Mucosa of gallbladder (tissue), 1 donor: ENCODE results near the gene RNF5. TPM values are rescaled to one million over a fixed set of nuclear protein-coding genes. Genes with fewer than 3 reads are reported as not detected.

Experiments used
- DNase-seq: peaks from one replicate; pipeline ENCODE4 v3.0.0-alpha.2; 2020; ENCODE audit warnings: low spot score
- total RNA-seq: library from RNA; stranded (reverse); gene quantifications from one replicate; pipeline ENCODE4 v1.2.1, GENCODE V29; 2021
- donor health status: DM: no; HTN: no; CAD: no.

The RNF5 gene
- total RNA-seq, 1 donor from 2014 or later = 93.1 TPM

DNA sequence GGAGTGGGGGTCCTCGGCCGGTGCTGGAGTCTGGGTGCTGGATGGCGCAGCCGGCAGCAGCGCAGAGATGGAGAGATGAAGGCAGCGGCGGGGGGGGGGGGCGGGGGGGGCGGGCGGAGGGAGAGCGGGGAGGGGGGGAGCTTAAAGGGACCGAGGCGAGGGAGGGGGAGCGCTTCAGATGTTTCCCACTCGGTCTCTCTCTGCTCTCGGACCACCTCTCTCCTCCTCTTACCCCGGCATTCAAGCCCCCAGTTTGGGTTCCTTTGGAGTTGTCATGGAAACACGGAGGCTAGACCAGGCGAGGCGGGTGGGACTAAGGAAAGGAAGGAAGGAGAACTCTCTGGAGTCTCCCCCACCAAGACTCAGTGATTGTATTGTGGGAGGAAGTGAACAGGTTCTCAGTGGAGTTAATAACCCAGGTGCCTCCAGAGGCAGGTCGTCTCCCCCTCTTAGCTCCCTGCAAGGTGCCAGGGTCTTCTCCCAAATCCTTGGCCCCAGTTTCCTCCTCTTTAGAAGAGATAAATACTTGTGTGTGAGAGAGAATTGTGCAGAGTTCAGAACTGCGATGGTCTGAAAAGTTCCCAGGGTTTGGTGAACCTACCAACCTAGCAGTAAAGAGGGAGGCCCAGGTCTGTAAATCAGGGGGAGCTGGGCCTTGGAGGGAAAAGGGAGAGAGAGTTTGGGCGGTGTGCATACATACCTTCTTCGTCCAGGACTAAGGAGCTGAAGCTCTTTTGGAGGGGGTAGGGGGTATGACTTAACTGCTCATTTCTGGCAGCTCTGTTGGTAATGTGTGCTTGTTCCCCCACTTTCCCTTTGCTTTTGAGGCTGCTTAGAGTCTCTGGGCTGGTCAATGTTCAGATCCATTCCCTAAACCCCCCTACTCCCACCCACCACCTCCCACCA lies 26.1 kb upstream of the RNF5 start, which contains the start of gene PRRT1:
TSS of gene PRRT1 (minus strand) at position 77 of the 906 bp plus-strand sequence. CDS start 112 bp downstream, outside the sequence.
- no peak for DNase-seq

DNA sequence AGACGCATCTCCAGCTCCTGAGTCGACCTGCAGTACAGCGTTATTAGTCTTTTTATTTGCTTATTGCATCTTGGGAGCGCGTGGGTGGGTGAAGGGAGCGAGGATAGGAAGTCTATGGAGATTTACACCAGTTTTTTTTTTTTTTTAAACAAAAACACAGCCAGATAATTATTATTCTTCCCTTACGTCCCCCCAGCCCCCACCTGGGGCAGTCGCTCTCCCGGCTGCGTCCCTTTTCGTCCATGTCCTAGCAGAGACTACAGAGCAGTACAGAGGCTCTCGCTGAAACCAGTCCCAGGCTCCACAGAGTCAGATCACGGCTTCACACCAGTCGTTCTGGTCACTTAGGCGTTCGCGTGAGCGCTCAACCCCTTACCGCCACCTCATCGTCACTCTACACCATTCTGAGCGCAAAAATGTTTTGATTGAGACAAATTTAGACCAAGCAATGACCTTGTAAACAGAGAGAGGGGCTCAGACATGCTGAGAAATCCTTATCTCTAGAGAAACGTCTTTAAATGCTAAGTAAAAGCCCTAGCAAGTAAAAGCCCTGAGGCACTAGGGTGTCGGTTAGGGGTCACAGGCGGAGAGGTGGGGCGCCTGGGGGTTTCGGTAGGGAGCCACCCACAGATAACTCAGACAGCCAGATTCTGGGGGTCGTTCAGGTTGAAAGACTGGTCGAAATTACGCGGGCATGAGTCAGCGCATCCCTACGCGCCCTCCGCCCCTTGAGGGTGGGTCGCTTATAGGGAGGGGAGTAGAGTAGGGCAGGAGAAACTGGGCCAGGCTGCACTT lies 25.2 kb upstream of the RNF5 start:
- no peak for DNase-seq

DNA sequence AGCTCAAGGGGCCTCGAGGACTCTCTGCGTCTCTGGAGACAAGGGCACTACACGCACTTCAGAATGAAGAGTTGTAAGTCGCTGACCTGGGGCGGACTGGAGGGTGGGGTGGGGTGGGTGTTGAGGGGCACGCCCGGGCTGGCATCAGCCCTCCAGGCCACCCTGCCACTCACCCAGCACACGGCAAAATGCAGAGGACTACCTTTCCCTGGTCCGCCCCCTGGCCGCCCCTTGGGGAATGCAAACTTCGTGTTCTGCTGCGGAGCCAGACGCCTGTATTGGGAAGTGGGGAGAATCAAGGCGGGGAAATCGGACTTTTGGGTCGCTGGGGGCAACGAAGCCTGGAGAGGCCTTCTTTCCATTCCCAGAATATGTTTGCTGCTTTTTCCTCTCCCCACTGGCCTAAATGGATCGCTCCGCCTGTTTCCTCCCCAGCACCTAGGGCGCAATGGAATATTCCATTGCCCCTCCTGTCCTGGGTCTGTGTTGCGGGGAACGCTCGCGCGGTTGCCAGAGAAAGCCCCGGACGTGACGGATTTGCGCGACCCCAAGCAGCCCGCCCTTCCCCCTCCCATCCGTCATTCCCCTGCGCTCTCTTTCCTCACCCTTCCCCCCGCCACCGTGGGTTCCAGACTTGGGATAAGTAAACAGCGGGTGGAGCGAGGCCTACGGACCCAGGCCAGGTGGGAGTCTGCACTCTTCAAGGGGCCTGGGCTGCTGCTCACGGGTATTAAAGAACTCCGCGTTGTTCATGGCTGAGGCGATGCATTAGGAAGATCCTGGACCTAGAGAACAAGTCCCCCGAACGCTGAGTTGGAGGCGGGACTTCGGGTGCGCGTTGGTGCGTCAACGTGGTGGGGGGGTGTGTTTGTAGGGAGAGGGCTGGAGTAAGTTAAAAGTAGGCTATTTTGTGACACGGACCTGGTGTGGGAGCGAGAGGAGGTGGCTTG lies 24.4 kb upstream of the RNF5 start, which contains the start of gene PPT2:
TSS of gene PPT2 (plus strand) at position 578 of the 950 bp plus-strand sequence. CDS start 454 bp downstream, outside the sequence.
- DNase-seq = peak; percentile 84

DNA sequence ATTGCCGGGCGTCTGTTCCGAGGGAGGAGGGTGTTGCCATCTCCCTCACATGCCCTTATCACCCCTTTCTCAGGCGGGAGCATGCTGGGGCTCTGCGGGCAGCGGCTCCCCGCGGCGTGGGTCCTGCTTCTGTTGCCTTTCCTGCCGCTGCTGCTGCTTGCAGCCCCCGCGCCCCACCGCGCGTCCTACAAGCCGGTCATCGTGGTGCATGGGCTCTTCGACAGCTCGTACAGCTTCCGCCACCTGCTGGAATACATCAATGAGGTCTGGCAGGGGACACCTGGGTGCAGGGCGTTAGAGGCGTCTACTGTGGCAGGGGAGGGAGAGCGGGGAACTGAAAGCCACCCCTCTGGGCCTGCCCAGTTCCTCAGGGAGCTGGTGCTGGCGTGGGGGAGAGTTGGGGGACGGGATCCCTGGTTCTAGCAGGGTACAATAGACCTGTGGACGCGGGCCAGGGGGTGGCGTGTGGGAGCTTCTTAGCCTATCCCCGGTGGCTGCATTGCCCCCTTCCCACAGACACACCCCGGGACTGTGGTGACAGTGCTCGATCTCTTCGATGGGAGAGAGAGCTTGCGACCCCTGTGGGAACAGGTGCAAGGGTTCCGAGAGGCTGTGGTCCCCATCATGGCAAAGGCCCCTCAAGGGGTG lies 23.6 kb upstream of the RNF5 start:
- peak; percentile 69 for DNase-seq

DNA sequence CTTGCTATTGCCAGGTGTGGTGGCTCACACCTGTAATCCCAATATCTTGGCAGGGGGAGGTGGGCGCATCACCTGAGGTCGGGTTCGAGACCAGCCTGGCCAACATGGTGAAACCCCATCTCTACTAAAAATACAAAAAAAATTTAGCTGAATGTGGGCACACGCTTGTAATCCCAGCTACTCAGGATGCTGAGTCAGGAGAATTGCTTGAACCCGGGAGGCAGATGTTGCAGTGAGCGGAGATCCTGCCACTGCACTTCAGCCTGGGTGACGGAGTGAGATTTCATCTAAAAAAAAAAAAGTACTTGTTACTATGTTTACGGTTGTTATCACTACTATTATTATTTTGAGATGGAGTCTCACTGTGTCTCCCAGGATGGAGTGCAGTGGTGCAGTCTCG lies 21.3 kb upstream of the RNF5 start:
- DNase-seq = no peak

DNA sequence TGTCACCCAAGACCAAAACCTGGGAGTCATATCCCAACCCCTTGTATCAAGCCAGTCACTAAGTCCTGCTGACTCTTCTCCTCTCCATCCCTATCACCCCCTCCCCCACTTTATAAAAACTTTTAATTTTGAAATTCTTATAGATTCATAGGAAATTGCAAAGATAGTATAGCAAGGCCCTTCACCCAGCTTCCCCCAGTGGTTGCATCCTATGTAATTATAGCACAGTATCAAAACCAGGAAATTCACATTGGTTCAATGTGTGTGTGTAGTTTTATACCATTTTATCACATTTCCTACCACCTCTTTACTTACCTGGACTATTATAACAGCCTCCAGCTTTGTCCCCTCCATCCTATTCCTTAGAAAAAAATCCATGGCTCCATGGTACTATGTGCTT lies 20.2 kb upstream of the RNF5 start:
- no peak for DNase-seq

DNA sequence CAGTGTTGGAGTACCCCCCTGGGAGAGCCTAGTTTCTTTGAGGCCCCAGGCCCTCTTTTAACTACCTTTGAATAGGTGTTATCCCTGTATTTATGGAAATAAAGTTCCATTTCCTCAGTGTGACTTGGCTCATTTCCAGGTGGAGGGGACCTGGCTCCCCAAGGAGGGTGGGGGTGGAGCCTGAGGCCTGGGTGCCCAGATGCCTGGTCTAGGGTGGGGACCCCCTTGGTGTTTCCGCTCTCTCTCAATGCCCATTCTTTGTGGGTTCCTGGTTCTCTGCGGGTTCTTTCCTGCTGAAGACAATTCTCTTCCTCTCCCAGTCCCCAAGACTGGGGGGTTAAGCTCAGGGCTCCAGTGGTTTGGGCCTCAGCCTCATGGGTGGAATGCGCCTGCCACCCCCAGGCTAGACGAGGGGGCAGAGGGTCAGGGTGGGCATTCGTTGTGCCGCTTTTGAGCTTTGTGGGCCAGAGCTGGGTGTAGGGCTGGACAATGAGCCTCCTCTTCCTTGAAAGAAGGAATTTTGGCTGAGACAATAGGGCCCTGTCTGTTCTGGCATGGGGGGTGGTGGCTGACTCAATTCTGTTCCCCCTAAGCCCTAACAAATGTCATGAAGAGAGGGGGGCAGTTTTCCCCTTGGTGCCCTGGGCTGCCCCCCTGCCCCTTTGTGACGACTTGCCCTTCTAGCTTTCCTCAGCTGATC lies 14.5 kb upstream of the RNF5 start:
- DNase-seq = no peak

DNA sequence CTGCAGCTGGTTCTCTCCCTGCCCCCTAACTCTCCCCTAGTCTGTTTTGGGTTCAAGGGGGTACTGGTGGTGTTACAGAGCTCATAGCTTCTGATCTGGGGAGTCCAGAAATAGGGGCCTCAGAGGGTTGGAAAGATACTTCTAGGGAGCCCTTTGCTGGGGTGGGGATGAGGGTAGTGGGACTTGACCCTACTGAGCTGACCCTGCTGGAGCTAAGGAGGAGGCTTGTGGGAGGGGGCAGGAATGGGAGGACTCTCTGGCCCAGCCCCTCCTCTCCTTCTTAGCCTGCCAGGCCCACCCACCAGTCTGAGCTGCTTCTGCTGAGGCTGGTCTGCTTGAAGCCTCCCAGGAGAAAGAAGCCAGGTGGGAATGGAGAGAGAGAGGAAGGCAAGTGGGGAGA lies 13.9 kb upstream of the RNF5 start, which contains the start of gene EGFL8:
TSS of gene EGFL8 (plus strand) at position 301 of the 400 bp plus-strand sequence. CDS start 1,571 bp downstream, outside the sequence.
- DNase-seq = no peak

DNA sequence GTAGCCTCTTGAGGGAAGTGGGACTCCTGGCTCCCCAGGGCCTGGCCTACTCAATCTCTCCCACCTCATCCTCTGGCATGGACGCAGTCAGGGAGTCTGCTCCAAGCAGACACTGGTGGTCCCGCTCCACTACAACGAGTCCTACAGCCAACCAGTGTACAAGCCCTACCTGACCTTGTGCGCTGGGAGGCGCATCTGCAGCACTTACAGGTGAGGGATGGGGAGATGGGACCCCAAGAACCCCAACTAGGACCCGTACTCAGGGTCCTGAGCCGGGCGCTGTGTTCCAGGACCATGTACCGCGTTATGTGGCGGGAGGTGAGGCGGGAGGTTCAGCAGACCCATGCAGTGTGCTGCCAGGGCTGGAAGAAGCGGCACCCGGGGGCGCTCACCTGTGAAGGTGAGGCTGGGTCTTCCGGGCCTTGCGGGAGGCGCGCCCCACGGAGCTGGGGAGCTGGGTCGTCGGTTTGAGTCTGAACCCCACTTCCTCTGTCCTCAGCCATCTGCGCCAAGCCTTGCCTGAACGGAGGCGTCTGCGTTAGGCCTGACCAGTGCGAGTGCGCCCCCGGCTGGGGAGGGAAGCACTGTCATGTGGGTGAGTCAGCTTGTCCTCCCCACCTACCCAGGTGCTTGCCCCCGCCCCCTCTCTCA lies 11.7 kb upstream of the RNF5 start:
- DNase-seq = no peak

DNA sequence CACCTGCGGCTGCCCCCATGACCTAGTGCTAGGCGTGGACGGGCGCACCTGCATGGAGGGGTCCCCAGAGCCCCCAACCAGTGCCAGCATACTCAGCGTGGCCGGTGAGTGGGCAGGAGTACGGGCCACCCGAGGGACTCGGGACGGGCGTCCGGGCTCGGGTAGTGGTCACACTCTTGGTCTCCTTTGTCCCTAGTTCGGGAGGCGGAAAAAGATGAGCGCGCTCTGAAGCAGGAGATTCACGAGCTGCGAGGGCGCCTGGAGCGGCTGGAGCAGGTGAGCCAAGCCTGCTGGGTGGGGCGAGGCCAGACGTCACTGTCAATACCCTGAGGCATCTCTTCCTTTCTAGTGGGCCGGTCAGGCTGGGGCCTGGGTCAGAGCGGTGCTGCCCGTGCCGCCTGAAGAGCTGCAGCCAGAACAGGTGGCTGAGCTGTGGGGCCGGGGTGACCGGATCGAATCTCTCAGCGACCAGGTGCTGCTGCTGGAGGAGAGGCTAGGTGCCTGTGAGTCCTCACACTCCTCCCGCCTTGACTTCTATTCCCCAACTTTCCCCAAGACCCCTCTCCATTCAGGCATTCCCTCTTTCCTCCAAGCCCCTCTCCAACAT lies 10.9 kb upstream of the RNF5 start:
- DNase-seq = no peak

DNA sequence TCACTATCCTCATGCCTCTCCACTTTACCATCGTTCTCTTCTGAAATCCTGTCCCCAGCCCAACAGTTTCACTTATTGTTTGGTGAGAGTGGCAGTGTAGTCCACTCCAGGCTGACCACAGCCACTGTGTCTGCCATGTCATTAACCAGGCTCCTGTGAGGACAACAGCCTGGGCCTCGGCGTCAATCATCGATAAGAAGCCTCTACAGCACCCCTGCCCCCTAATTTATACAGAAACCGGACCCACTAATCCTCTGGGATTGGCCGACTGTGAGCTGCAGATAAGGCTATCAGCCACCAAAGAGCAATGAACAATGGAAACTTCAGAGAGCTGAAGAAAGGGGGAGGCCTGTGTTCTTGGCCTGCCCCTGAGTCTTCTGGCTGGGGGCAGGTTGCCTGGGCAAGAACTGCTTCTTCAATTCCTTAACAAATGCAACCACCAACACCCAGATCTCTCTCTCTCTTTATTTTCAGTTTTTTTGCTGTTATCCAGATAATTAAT lies 10.4 kb upstream of the RNF5 start:
- DNase-seq = no peak

DNA sequence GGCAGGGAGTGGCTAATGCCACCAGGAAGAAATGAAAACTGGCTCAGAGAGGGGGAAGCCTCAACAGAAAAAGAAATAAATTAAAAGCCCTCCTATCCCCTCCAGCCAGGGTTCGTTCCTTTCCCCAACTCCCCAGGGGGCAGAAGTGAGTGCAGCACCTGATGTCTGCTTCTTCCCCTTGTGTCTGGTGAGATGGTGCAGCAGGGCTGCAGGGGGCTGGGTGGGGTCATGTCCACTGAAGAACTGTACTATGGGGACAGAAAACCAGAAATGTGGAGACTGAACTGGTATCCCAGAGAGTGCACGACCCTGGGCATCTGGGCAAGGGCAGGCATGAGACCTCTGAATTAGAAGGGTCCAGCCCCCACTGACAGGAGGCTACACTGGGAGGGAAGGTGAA lies 9.9 kb upstream of the RNF5 start:
- no peak for DNase-seq

DNA sequence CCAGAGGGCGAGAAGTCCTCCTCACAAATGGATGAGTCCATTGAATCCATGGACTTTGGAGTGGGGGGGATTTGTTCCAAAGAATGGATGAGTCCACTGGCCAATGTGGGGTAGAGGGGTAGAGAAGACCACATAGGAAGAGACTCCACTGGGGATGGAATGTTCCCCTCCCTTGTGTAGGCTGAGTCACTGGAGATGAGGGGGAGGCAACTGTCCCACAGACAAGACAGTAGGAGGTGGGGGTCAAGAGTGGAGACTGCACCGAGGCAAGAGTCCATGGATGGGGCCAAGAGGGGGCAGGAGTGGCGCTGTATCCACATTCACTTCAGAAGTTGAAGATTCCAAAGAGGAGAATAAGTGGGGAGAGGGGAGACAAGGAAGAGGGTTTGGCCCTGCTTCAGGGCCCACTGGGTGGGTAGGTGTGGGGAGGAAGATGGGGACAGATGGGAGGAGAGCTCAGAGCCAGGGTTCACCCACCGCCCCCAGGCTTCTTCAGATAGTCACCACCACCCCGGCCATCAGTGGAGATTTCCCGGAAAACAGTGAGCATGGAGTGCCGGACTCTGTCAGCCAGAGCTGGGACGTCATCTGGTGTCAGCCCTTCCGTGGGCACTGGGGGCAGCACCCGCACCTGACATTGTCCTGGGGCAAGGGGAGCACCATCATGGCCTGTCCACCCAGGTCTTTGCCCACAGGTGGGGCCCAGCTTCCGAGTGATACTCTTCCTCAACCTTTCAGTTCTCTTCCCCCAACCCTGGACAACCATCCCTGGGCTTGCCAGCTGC lies 9.2 kb upstream of the RNF5 start:
- no peak for DNase-seq

DNA sequence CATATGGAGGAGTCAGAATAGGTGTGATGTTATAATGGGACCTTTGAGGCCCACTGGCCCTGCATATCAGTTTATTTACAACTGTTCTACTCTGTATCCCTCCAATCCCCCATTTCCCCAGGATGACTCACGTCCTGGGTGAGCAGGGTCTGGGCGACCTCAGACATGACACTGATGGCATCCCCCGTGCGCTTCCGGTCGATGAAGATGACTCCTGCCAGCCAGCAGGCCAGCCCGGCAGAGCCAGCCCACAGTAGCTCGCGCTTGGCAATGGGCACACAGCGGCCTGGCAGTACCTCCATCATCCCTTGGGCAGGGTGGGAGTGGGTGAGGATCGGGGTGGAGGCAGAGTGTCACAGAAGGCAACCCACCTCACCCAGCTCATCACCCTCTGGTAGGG lies 7.9 kb upstream of the RNF5 start:
- DNase-seq = no peak

DNA sequence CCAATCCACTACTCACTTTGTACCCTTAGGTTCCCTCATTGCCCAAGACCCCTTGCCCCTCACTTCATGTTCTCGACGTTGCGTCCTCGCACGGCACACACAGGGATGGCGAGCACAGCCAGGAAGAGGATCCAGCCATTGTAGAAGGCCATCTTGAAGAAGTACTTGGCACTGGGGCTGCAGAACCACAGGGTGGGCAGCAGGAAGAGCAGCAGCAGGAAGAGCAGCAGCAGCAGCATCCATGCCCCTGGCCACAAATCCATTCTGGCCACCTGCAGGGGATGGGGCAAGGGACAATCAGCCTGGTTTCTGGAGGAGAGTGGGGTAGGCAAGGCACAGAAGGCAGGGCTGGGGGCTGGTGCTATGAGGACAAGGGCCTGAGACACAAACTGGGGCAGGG lies 7.0 kb upstream of the RNF5 start:
- no peak for DNase-seq

DNA sequence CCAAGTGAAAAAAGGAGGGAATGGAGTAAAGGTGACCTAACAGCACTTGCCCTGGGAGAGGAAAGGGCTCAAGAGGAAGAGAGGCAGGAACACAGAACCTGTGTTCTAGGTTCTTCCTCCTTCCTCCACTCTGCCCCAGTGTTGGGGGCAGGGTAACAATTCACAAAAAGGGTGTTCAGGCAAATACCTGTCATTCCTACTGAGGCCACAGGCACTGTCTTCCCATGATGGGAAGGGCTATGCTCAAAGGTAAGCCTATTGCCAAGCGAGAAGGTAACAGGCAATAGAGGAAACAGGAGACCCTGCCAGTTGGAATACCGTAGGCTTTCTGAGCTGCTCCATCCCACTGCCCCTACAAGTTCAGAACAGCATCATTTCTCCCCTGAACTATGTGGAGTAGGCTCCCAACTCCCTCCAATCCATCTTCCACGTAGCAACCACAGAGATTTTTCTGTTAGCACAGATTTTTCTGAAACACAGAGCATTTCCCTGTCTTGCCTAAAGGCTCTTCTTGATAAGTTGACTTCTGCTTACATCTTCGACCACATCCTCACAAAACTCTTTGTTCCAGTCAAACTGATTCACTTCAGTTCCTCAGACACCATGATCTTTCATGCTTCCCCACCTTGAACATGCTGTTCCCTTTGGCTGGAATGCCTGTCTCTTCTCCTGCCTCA lies 5.0 kb upstream of the RNF5 start:
- no peak for DNase-seq

DNA sequence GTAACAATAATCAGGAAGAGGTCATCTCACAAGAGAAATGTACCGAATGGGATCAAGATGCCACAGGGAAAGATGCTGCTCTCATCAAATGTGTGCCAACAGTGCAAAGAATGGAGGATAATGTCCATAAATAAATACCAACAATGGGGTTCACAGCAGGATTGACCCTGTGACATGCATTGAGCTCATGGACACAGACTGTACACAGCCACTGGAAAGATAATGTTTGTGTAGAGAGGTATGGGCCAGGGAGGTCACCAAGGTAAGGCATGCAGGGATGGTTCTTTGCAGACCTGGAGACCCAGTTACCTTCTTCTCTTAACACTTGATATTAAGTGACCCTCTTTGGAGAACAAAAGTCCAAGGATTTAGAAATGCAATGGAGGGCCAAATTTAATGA lies 3.8 kb upstream of the RNF5 start:
- DNase-seq = no peak

DNA sequence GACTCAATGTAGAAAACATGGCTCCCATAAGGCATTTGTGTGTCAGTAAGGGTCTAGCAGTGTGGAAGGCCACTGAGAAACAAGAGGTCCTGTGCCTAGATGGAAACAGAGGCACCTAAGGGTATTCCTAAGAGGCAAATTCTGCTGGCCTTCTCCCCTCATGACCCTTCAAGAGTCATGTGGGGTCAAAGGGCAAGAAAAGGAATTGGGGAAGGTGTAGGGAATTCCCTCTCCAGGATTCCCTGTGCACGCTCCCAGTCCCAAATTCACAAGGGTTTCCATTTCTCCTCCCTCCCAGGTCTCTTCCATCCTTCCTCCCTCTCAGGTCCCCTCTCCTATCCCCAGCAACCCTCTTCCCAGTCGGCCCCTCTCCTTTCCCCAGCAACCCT lies 2.9 kb upstream of the RNF5 start:
- no peak for DNase-seq
